Endometrial microvascular endothelial cells (primary cell): ENCODE measurements around the gene PDK1. TPM values are rescaled to one million over a fixed set of nuclear protein-coding genes. Genes with fewer than 3 reads are reported as not detected.

Experiments used
- in situ Hi-C: cut with HindIII; loops from 2 replicates; pipeline ENCODE4 v1.10.0; 2017; ENCODE audit warnings: low sequenced_read_pairs, low pct_unique_long_range_greater_than_20kb; ENCODE audit errors: inconsistent ontology term
- total RNA-seq: library from RNA; depleted of rRNA; stranded (reverse); fragments of >200 nt; gene quantifications from one replicate; pipeline ENCODE4 v1.2.3, GENCODE V29; 2015; ENCODE audit errors: inconsistent ontology term

PDK1 gene
- total RNA-seq, 1 donor from 2014 or later: 11.2 TPM

- in situ Hi-C loops: no loop called here
These were observed 69.1 kb downstream of the PDK1 start for GRCh38 chr2:172624996-172625395.

- in situ Hi-C loops: no loop called here
These were observed 71.3 kb downstream of the PDK1 start for GRCh38 chr2:172627181-172627580.

GRCh38 chr2:172628085-172628484 is 72.2 kb downstream of the PDK1 start:
- in situ Hi-C loops: no loop called here

DNA sequence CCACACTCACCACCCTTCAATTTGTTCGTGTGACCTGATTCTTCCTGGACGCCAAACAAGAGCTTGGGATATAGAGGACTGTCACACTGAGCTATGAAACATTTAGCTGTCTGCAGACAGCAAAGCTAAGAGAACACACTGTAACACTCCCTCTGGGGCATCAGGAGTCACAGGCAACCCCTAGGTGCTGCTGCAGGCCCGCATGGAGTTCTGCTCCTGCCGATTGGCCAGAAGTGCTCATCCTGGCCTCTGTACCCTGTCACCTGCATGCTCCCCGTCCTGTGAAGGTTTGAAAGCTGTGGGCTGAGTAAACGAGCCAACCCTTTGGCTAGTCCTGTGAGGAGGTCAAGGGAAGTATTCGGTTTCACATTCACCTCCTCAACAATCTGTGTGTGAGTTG is 73.7 kb downstream of the PDK1 start:
- in situ Hi-C loops: no loop called here

DNA sequence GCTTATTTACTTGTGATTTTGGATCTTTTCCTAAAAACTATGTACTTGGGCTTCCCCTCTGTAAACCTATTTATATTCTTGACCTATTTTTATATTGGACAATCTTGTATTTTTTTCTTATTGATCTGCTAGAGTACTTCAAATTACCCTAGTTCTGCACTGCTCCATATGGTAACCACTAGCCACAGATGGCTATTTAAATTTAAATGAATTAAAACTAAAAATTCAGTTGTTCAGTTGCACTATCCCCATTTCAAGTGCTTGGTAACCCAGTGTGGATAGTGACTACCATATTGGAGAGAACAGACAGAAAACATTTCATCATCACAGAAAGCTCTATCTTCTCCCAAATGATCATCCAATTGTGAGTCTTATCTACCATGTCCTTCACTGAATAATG is 74.3 kb downstream of the PDK1 start:
- in situ Hi-C loops: no loop called here

- in situ Hi-C loops: no loop called here
These were observed 78.6 kb downstream of the PDK1 start for GRCh38 chr2:172634477-172634876.

GRCh38 chr2:172635548-172635947 is 79.7 kb downstream of the PDK1 start:
- in situ Hi-C loops: no loop called here

GRCh38 chr2:172639256-172639655 is 83.4 kb downstream of the PDK1 start:
- in situ Hi-C loops: no loop called here

DNA sequence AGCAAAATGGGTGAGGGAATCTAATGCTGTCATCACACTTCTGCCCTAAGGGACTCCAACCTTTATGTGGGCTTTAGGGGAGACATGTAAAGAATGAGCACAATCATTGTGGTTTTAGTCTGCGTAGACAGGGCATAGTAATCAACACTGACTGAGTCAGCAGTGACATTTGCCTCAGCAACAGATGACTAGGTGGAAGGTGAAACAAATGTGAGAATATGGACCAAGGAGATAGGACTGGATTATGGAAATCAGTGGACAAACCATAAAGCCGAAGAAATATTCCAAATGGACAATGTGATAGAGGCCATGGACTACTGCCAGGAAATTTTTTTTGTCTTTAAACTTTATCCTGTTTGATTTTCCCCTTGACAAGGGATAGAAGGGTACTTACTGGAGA is 83.9 kb downstream of the PDK1 start:
- in situ Hi-C loops: no loop called here

DNA sequence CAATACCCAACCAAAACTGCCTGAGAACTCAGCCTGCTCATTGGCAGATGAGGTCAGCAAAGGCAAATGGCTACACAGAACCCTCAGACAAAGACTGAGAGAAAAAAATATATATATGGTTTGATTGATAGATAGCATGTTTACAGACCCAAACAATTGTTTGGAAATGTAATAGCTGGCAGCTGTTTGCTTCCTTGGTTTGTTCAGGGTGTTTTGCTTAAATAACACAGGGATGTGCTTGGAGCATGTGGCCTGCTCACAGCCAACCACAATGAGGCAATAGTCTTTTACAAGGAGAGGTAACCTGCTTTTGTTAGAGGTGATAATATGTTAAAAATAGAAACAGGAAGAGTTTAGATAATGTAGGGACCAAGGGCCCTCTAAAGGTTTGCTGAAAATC is 84.5 kb downstream of the PDK1 start:
- in situ Hi-C loops: no loop called here

DNA sequence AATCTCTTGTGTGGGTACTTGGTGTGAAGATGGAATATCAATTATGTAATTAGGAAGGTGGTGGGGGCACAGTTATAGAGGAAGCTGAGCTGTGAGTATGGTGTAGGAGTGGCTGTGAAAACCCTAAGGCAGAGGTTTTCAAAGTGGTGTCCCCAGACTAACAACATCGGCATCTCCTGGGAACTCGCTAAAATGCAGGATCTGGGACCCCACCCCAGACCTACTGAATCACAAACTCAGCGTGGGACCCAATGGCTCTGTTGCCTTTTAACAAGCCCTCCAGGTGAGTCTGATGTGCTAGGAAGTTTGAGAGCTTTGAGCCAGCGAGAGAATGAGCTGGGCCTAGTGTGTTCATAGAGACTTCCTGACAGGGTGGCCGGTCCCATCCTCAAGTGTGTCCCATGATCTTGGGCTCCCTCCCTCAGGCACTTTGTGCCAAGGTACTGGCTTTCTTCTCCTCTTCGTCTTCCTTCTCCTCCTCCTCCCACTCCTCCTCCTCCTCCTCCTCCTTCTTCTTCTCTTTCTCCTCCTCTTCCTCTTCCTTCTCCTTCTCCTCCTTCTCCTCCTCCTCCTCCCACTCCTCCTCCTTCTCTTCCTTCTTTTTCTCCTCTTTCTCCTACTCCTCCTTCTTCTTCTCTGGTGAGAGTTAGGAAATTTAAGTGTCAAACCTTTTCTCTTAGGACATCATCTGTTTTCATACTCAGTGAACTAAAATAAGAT is 86.6 kb downstream of the PDK1 start:
- in situ Hi-C loops: no loop called here

GRCh38 chr2:172643142-172643541 is 87.3 kb downstream of the PDK1 start:
- in situ Hi-C loops: no loop called here

DNA sequence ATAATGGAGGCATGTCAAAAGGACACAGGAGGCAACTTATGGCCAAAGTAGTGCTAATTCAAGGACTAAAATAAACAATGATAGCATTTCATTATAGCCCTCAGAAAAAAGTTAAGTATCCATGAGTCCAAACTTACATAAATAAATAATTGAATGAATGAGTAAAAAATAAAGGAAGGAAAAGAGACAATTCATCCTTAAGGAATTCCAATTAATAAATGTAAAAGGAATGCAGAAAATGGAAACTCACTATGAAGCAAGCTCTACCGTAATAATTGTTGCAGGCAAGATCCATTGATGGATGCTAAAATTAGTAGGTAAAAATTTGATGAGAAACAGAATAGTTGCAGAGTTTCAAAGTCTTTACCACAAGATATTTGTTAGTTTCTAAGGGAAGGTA is 91.5 kb downstream of the PDK1 start:
- in situ Hi-C loops: no loop called here

GRCh38 chr2:172655091-172655837 is 99.4 kb downstream of the PDK1 start:
- in situ Hi-C loops: no loop called here

GRCh38 chr2:172655838-172656573 is 100.1 kb downstream of the PDK1 start:
- in situ Hi-C loops: no loop called here

Other genes starting within 250 kb of the PDK1 start
- gene ITGA6, start 128.5 kb upstream of the PDK1 start, total RNA-seq: 295 TPM
- 7.4 TPM for gene RAPGEF4, start 179.8 kb downstream of the PDK1 start, total RNA-seq